Mucosa of stomach (tissue), 1 donor: Measurements from ENCODE around the gene ELANE.
"Not testable (repeated sequence)": the region's sequence is repeated elsewhere in the genome, so short reads cannot be mapped to it uniquely, and the experiment has no call there.

Experiments
- H3K27me3 ChIP-seq: one replicate; pipeline ENCODE4 v1.7.0; 2013; ENCODE audit warnings: mild to moderate bottlenecking, low read length; ENCODE audit not compliant: control insufficient read depth, insufficient read depth
- H3K36me3 ChIP-seq: one replicate; pipeline ENCODE4 v1.7.0; 2013; ENCODE audit warnings: low read length; ENCODE audit not compliant: control insufficient read depth, insufficient read depth
- H3K4me1 ChIP-seq: one replicate; pipeline ENCODE4 v1.7.0; 2013; ENCODE audit warnings: mild to moderate bottlenecking, low read length; ENCODE audit not compliant: control insufficient read depth, insufficient read depth
- H3K4me3 ChIP-seq: one replicate; pipeline ENCODE4 v1.7.0; 2013; ENCODE audit warnings: low read length
- H3K9ac ChIP-seq: one replicate; pipeline ENCODE4 v1.7.0; 2013; ENCODE audit warnings: mild to moderate bottlenecking, low read length, moderate library complexity
- H3K9me3 ChIP-seq: one replicate; pipeline ENCODE4 v1.7.0; 2013; ENCODE audit warnings: mild to moderate bottlenecking, low read length, moderate library complexity; ENCODE audit not compliant: control insufficient read depth
- donor health status: Pancreatic carcinoma.

The ELANE gene

GRCh38 chr19:882871-883497 lies 30.9 kb downstream of the ELANE start:
- Histone ChIP-seq H3K36me3 (peaks cover 26% of the 10 kb centered on the region), H3K9me3 (no peaks in the 10 kb centered on the region), H3K9ac (no peak overlapping the region), H3K4me1 (no peaks in the 10 kb centered on the region), H3K27me3 (no peaks in the 10 kb centered on the region), H3K4me3 (no peak overlapping the region)

DNA sequence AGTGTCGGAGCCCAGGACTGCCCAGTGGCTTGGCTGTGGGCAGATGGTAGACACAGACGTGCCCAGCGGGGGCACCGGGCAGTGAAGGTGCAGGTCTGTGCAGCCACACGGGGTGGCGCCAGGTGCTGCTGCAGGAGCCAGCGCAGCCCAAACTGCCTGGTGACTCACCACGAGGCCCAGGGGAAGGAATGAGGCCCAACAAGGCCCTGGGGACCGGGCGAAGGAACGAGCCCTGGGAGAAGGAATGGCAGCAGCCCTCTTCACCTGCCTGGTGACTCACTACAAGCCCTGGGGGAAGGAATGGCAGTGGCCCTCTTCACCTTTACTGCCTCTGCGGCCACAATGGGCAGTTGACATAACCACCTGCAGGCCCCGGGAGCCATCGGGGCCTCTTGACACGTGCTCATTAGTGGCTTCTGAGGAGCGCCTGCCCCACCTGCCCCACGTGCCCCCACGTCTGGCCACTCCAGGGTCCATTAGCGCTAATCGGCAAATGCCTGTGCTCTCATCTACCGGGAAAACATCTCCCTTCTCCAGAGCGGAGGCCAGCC lies 31.6 kb downstream of the ELANE start:
- no peaks in the 10 kb centered on the region for H3K27me3 ChIP-seq
- no peaks in the 10 kb centered on the region for H3K4me1 ChIP-seq
- no peak overlapping the region for H3K9ac ChIP-seq
- no peak overlapping the region for H3K4me3 ChIP-seq
- H3K36me3 ChIP-seq: peaks cover 26% of the 10 kb centered on the region
- H3K9me3 ChIP-seq: no peaks in the 10 kb centered on the region

DNA sequence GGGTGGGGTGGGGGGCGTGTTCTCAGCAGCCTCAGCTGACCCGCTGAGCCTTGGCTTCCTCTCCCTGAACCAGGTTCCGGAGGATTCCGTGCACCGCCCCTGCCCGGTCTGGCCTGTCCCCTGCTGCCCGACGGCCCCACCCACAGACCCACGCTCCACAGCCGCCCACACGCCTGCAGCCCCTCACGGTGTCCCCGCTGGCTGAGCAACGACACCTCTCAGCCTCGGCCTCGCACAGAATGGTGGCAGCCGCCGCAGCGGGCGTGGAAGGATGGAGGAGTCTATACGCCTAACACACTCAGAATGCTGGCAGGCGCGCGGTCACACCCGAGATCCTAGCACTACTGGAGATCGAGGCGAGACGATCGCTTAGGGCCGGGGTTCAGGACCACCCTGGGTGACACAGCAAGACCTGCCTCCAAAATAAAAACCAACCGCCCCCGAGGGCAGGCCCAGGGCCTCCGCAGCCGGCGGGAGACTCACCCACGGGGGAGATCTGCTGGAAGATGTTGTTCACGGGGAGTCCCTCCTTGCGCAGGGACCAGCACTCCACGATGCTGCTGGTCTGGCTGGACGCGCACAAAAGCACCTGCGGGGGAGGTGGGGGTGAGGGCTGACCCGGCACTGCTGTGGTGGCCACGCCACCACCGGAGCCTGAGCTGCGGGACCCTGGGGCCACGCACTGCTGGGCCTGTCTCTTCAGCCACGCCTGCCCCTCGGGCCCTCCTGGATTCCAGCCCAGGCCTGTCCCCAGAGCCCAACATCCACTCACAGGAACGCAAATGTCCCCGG lies 32.5 kb downstream of the ELANE start:
- H3K27me3 ChIP-seq: no peaks in the 10 kb centered on the region
- H3K9ac ChIP-seq: no peak overlapping the region
- H3K36me3 ChIP-seq: peaks cover 26% of the 10 kb centered on the region
- no peaks in the 10 kb centered on the region for H3K9me3 ChIP-seq
- H3K4me3 ChIP-seq: no peak overlapping the region
- H3K4me1 ChIP-seq: no peaks in the 10 kb centered on the region

DNA sequence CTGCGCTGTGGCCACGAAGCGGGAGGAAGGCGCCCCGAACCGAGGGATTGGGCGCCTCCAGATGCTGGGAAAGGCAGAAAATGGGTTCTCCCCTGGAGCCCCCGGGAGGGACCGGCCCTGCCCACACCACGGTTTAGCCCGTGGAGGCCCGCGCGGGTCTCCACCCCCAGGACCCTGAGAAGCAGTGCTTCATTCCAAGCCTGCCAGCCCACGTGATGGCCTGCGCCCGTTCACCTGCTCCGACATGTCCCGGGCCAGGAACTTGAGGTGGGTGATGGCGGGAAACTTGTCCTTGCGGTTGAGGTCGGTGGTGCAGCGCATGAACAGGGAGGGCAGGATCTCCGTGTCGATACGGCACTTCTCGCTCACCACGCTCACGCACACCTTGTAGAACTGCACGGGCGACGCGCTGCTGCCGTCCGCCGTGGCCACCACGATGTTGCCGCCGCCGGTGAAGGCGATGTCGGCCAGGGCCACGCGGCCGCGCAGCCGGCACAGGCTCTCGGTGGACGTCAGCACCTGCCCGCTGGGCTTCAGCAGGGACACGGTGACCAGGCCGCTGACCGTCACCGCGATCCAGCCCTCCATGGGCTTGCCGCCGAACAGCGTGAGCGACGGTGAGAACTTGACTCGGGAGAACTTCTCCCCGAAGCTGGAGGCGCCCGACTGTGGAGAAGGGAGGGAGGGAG lies 33.6 kb downstream of the ELANE start:
- no peaks in the 10 kb centered on the region for H3K9me3 ChIP-seq
- no peak overlapping the region for H3K4me3 ChIP-seq
- H3K36me3 ChIP-seq: peaks cover 26% of the 10 kb centered on the region
- no peaks in the 10 kb centered on the region for H3K27me3 ChIP-seq
- no peaks in the 10 kb centered on the region for H3K4me1 ChIP-seq
- H3K9ac ChIP-seq: no peak overlapping the region

DNA sequence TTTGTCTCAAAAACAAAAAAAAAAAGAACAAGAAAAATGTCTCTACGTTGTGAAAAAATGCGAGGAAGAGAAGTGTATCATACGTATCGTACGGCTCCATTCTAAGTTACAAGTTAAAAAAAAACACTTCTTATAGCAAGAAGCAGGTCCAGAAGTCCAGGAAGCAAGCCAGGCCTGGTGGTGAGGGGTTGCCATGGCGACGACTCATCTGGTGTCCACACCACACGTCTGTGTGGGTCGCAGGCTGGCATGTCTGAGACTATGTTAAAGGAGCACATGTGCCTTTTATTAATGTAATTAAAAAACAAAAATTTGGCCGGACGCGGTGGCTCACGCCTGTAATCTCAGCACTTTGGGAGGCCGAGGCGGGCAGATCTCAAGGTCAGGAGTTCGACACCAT lies 35.0 kb downstream of the ELANE start:
- peaks cover 5% of the 10 kb centered on the region for H3K4me1 ChIP-seq

DNA sequence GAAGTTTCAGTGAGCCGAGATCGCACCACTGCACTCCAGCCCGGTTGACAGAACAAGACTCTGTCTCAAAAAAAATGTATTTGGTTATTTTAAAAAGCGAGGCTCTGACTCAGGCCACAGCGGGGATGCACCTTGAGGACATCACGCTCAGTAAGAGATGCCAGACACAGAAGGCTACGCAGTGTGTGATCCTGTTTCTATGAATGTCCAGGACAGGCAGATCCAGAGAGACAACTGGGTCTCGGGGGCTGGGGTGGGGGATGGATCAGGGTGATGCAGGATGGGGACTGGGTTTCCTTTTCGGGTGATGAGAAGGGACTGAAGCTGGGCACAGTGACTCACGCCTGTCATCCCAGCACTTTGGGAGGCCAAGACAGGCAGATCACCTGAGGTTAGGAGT lies 35.5 kb downstream of the ELANE start:
- Histone ChIP-seq H3K36me3 (peaks cover 10% of the 10 kb centered on the region), H3K27me3 (no peaks in the 10 kb centered on the region), H3K4me1 (peaks cover 5% of the 10 kb centered on the region), H3K4me3 (no peak overlapping the region), H3K9ac (no peak overlapping the region), H3K9me3 (no peaks in the 10 kb centered on the region)

More for the DNA sequence above, 35.0 kb downstream of the ELANE start:
- no peak overlapping the region for H3K4me3 ChIP-seq
- no peaks in the 10 kb centered on the region for H3K27me3 ChIP-seq
- H3K9me3 ChIP-seq: no peaks in the 10 kb centered on the region
- peaks cover 15% of the 10 kb centered on the region for H3K36me3 ChIP-seq
- H3K9ac ChIP-seq: no peak overlapping the region

- Histone ChIP-seq H3K36me3 (peaks cover 9% of the 10 kb centered on the region), H3K9ac (no peak overlapping the region), H3K4me1 (peaks cover 5% of the 10 kb centered on the region), H3K9me3 (no peaks in the 10 kb centered on the region), H3K27me3 (no peaks in the 10 kb centered on the region), H3K4me3 (no peak overlapping the region)
Observed at GRCh38 chr19:888581-889385, 36.7 kb downstream of the ELANE start.

DNA sequence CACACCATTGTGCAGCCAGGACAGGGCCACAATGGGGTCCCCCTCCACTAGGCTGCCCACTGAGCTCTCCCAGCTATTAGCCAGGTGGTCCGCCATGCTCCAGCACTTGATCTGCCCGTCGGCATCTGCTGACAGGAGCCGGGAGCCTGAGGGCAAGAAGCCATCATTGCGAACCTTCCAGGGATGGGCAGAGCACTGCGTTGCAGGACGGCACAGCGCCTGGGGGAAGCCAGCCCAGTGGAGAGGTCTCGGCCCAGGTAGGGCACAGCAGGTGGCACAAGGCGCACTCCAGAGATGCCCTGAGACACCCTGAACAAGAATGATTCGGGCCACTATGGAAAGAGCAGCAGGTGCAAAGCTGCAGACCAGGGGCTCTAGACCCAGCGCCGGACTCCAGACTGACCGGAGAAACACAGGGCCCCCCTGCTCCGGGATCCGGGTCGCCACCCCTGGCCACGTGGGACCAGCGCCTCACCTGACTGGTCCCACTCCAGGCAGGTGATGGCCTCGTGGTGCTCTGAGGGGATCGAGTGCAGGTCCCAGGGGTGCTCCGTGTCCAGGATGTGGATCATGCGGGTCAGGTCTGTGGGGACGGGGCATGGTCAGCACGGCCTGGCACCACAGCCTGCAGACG lies 37.7 kb downstream of the ELANE start:
- Histone ChIP-seq H3K9ac (no peak overlapping the region), H3K9me3 (no peaks in the 10 kb centered on the region), H3K4me3 (no peak overlapping the region), H3K27me3 (no peaks in the 10 kb centered on the region), H3K4me1 (peaks cover 5% of the 10 kb centered on the region), H3K36me3 (peaks cover 5% of the 10 kb centered on the region)

DNA sequence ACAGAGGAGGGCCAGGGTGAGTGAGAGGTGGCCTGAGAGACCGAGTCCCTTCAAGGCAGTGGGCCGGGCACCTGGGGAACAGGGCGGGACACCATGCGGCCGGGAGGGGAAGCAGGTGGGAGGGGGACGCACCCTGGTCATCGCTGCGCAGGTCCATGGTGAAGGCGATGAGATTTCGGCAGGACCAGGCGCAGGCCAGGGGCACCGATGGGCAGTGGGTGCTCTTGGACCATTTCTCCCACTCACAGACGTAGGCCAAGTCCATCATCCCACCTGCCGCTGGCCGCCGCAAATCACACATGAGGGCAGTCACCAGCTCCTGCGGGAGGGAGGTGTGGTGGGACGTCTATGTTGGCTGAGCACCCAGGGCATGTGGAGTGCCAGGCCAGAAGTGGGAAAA lies 38.7 kb downstream of the ELANE start:
- Histone ChIP-seq H3K4me3 (no peak overlapping the region), H3K9ac (no peak overlapping the region), H3K9me3 (no peaks in the 10 kb centered on the region), H3K27me3 (no peaks in the 10 kb centered on the region), H3K4me1 (peaks cover 5% of the 10 kb centered on the region), H3K36me3 (no peaks in the 10 kb centered on the region)

DNA sequence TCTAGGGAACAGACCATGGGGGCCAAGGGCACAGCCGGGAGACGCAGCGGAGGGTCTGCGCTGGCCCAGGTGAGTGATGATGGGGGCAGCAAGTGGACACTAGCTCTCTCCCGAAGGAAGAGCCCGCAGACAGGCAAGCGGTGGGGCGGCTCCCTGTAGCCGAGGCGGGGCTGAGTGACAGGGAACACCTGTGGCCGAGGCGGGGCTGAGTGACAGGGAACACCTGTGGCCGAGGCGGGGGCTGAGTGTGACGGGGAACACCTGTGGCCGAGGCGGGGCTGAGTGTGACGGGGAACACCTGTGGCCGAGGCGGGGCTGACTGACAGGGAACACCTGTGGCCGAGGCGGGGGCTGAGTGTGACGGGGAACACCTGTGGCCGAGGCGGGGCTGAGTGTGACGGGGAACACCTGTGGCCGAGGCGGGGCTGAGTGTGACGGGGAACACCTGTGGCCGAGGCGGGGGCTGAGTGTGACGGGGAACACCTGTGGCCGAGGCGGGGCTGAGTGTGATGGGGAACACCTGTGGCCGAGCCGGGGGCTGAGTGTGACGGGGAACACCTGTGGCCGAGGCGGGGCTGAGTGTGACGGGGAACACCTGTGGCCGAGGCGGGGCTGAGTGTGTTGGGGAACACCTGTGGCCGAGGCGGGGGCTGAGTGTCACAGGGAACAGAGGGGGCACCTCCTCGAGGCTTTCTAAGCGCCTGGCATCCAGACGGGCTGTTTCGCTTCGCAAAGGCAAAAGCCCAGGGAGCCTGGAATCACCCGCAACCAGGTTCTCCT lies 39.5 kb downstream of the ELANE start:
- H3K9me3 ChIP-seq, H3K4me1 ChIP-seq, H3K36me3 ChIP-seq, H3K27me3 ChIP-seq: not testable (repeated sequence)
- peak overlapping the region; percentile 96 for H3K9ac ChIP-seq
- H3K4me3 ChIP-seq: peak overlapping the region; percentile 77
